ENCODE data around the gene TTF2. TPM values are rescaled to one million over a fixed set of nuclear protein-coding genes. Genes with fewer than 3 reads are reported as not detected.
A peak's percentile ranks its signal among the peaks of the same experiment; 100 is the strongest.

The TTF2 gene
- total and polyA plus RNA-seq, 2 experiments from 2014 or later, result 84.7 to 85.4 TPM

- no peak for TF ChIP-seq REST (IDR thresholded peaks at IDR 0.05; ENCODE audit: unreplicated experiment)
- TF ChIP-seq POLR2AphosphoS5 (IDR thresholded peaks at IDR 0.05; ENCODE audit: low read depth), result no peak
- TF ChIP-seq CREB1 (CRISPR knock-in tag; IDR thresholded peaks at IDR 0.05; ENCODE audit: low read depth), result no peak
- no peak for TF ChIP-seq NANOG (IDR thresholded peaks at IDR 0.05; ENCODE audit: borderline replicate concordance)
- TF ChIP-seq EZH2phosphoT487 (IDR thresholded peaks at IDR 0.05; ENCODE audit: unreplicated experiment), result no peak
- TF ChIP-seq, protein P1, sequence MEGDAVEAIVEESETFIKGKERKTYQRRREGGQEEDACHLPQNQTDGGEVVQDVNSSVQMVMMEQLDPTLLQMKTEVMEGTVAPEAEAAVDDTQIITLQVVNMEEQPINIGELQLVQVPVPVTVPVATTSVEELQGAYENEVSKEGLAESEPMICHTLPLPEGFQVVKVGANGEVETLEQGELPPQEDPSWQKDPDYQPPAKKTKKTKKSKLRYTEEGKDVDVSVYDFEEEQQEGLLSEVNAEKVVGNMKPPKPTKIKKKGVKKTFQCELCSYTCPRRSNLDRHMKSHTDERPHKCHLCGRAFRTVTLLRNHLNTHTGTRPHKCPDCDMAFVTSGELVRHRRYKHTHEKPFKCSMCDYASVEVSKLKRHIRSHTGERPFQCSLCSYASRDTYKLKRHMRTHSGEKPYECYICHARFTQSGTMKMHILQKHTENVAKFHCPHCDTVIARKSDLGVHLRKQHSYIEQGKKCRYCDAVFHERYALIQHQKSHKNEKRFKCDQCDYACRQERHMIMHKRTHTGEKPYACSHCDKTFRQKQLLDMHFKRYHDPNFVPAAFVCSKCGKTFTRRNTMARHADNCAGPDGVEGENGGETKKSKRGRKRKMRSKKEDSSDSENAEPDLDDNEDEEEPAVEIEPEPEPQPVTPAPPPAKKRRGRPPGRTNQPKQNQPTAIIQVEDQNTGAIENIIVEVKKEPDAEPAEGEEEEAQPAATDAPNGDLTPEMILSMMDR (conservative IDR thresholded peaks at IDR 0.05; ENCODE audit: low read depth in 2 of 2), result no peak
- TF ChIP-seq ZNF331 (CRISPR knock-in tag; IDR thresholded peaks at IDR 0.05; ENCODE audit: low read depth), result no peak
- no peak for TF ChIP-seq JUNB (IDR thresholded peaks at IDR 0.05; ENCODE audit: unreplicated experiment)
Measured at GRCh38 chr1:117014209-117014608, 45.9 kb upstream of the TTF2 start (continued).

DNA sequence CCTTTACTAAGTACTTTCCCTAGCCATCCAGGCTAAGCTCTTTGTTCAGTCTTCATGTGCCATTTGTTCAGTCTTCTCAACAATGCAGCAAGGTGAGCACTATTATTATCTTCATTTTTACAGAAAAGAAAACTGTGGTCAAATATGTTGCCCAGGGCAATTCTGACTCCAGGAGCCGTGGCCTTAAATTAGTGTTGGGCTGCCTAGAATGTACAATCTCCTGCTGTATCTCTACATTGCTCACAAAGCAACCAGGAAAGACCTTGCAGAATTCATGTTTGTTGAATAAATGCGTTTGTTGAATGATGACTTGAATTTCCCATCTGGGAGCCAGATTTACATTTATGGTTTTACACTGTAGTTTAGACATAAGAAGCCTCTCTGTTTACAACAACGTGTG is 44.4 kb upstream of the TTF2 start:
- no peak overlapping the region for H3K4me3 Mint-ChIP-seq
- no peaks in the 10 kb centered on the region for H3K36me3 ChIP-seq (ENCODE audit: insufficient read depth)
- H3K36me3 Mint-ChIP-seq (ENCODE audit: low read depth), result no peaks in the 10 kb centered on the region
- peaks cover 8% of the 10 kb centered on the region; the same call in 1 of the 2 replicates for H3K9me2 ChIP-seq (ENCODE audit: insufficient read depth)
- H3K4me2 ChIP-seq, result no peak overlapping the region; the same call in 1 of the 2 replicates
- H3K27ac ChIP-seq (ENCODE audit: low read depth), result no peak overlapping the region
- peak overlapping the region; percentile 62 for H3K27ac Mint-ChIP-seq
- H3F3A ChIP-seq (replicated peaks; ENCODE audit: low read depth), result no peaks in the 10 kb centered on the region
- no peak overlapping the region for H2AFZ ChIP-seq
- H3K27me3 Mint-ChIP-seq (ENCODE audit: insufficient read depth, low read depth, poor library complexity), result peaks cover 2% of the 10 kb centered on the region
- DNase-seq (ENCODE audit: low spot score) (no peak), ATAC-seq (no peak)
- no peaks in the 10 kb centered on the region for H3K79me2 ChIP-seq (replicated peaks; ENCODE audit: insufficient read depth)
- H3K4me1 ChIP-seq (ENCODE audit: insufficient read depth), result peaks cover 5% of the 10 kb centered on the region; the same call in 1 of the 2 replicates
- H3K27me3 ChIP-seq (ENCODE audit: insufficient read depth), result no peaks in the 10 kb centered on the region
- H3K4me1 Mint-ChIP-seq, result peaks cover 14% of the 10 kb centered on the region
- H4K20me1 ChIP-seq (replicated peaks; ENCODE audit: insufficient read depth), result no peaks in the 10 kb centered on the region
- H3K9me3 Mint-ChIP-seq, result no peaks in the 10 kb centered on the region
- no peak overlapping the region for H3K4me3 ChIP-seq
- TF ChIP-seq REST (IDR thresholded peaks at IDR 0.05; ENCODE audit: unreplicated experiment) (no peak), JUNB (IDR thresholded peaks at IDR 0.05; ENCODE audit: unreplicated experiment) (no peak), STAT1 (IDR thresholded peaks at IDR 0.05; ENCODE audit: unreplicated experiment) (no peak), CREB1 (CRISPR knock-in tag; IDR thresholded peaks at IDR 0.05; ENCODE audit: low read depth) (no peak), ZNF331 (CRISPR knock-in tag; IDR thresholded peaks at IDR 0.05; ENCODE audit: low read depth) (no peak), EZH2phosphoT487 (IDR thresholded peaks at IDR 0.05; ENCODE audit: unreplicated experiment) (no peak)
- TF ChIP-seq, protein P1 (conservative IDR thresholded peaks at IDR 0.05; ENCODE audit: low read depth in 2 of 2), result no peak
